ENCODE results near the gene PNPLA8. TPM values are rescaled to one million over a fixed set of nuclear protein-coding genes. Genes with fewer than 3 reads are reported as not detected.

PNPLA8 gene
- total and polyA plus RNA-seq, 2 donors (not counting 1 experiment from before 2014, with no cell fraction given) = 12.3 to 57.3 TPM

GRCh38 chr7:108427766-108428165, 98.2 kb downstream of the PNPLA8 start:
- peaks cover 27% of the 10 kb centered on the region for H3K27me3 Mint-ChIP-seq
- H3K27ac Mint-ChIP-seq = no peak overlapping the region
- intact Hi-C loops (cut with micrococcal nuclease) = no loop called here
- TF ChIP-seq EZH2 (IDR thresholded peaks at IDR 0.05; ENCODE audit: borderline replicate concordance, insufficient read depth, low read depth, low read length, poor library complexity, severe bottlenecking) (no peak), CTCF (IDR thresholded peaks at IDR 0.05) (no peak)
- H3K9me3 Mint-ChIP-seq (ENCODE audit: insufficient read depth) = no peaks in the 10 kb centered on the region
- H3K4me1 ChIP-seq (ENCODE audit: control insufficient read depth in 2 of 2, insufficient read depth in 2 of 2, low read length in 2 of 2) = peaks cover 0 to 4% of the 10 kb centered on the region in 2 donors
- no peaks in the 10 kb centered on the region for H4K20me1 ChIP-seq (ENCODE audit: control insufficient read depth, insufficient read depth, low read length, poor library complexity, severe bottlenecking)
- peaks cover 0 to 21% (median 16%) of the 10 kb centered on the region in 4 experiments for H3K27me3 ChIP-seq (replicated peaks in 1 of 4; ENCODE audit: control extremely low read depth in 1 of 4, control insufficient read depth in 3 of 4, insufficient read depth in 4 of 4, low read length in 3 of 4)
- WGBS (ENCODE audit: insufficient coverage) = no CpG with 5 or more reads among the region's 1 CpG
- H2AFZ ChIP-seq (ENCODE audit: insufficient read depth, low read depth, low read length, poor library complexity, severe bottlenecking) = no peak overlapping the region
- CTCF ChIA-PET = no interaction called here
- peaks cover 4% of the 10 kb centered on the region for H3K4me1 Mint-ChIP-seq
- H3K79me2 ChIP-seq (ENCODE audit: control insufficient read depth, insufficient read depth, low read length) = no peaks in the 10 kb centered on the region
- H3K27ac ChIP-seq (ENCODE audit: low read length in 2 of 2) = no peak overlapping the region
- H3K4me2 ChIP-seq (replicated peaks; ENCODE audit: low read depth, low read length, poor library complexity, severe bottlenecking) = no peak overlapping the region
- POLR2A ChIA-PET = no interaction called here
- no peak overlapping the region for H3K4me3 ChIP-seq (ENCODE audit: control extremely low read depth in 1 of 5, extremely low read depth in 1 of 5, insufficient read depth in 1 of 5, low read depth in 2 of 5, low read length in 4 of 5)
- DNase-seq (no peak), ATAC-seq (ENCODE audit: low read depth) (no peak)
- H3K36me3 ChIP-seq (replicated peaks in 1 of 2; ENCODE audit: control extremely low read depth in 1 of 2, control insufficient read depth in 1 of 2, extremely low read depth in 1 of 2, insufficient read depth in 2 of 2, low read length in 1 of 2) = no peaks in the 10 kb centered on the region
- no peaks in the 10 kb centered on the region for H3K9me3 ChIP-seq (ENCODE audit: control extremely low read depth in 1 of 3, control insufficient read depth in 2 of 3, insufficient read depth in 1 of 3, low read length in 2 of 3)
- no peak overlapping the region for H3K9ac ChIP-seq (ENCODE audit: low read length)
- H3K4me3 Mint-ChIP-seq = no peak overlapping the region

- CTCF ChIA-PET = no interaction called here
- no peak overlapping the region for H3K4me2 ChIP-seq (replicated peaks; ENCODE audit: low read depth, low read length, poor library complexity, severe bottlenecking)
- DNase-seq = no peak
- no peak overlapping the region for H3K9ac ChIP-seq (ENCODE audit: low read length)
- H3K4me1 ChIP-seq (ENCODE audit: control insufficient read depth in 2 of 2, insufficient read depth in 2 of 2, low read length in 2 of 2) = peaks cover 0 to 4% of the 10 kb centered on the region in 2 donors
- H3K79me2 ChIP-seq (ENCODE audit: control insufficient read depth, insufficient read depth, low read length) = no peaks in the 10 kb centered on the region
- H3K27me3 ChIP-seq (replicated peaks in 1 of 4; ENCODE audit: control extremely low read depth in 1 of 4, control insufficient read depth in 3 of 4, insufficient read depth in 4 of 4, low read length in 3 of 4) = peaks cover 0 to 26% (median 20%) of the 10 kb centered on the region in 4 experiments
- POLR2A ChIA-PET = no interaction called here
- Mint-ChIP-seq H3K9me3 (ENCODE audit: insufficient read depth) (no peaks in the 10 kb centered on the region), H3K4me1 (peaks cover 5% of the 10 kb centered on the region), H3K4me3 (no peak overlapping the region), H3K27ac (no peak overlapping the region), H3K27me3 (peaks cover 32% of the 10 kb centered on the region)
- WGBS (ENCODE audit: insufficient coverage) = 83% methylated on average over 1 of the region's 2 CpGs
- H3K4me3 ChIP-seq (ENCODE audit: control extremely low read depth in 1 of 5, extremely low read depth in 1 of 5, insufficient read depth in 1 of 5, low read depth in 2 of 5, low read length in 4 of 5) = no peak overlapping the region
- H3K27ac ChIP-seq (ENCODE audit: low read length in 2 of 2) = no peak overlapping the region
- ATAC-seq (ENCODE audit: low read depth) = no peak
- no peak overlapping the region for H2AFZ ChIP-seq (ENCODE audit: insufficient read depth, low read depth, low read length, poor library complexity, severe bottlenecking)
- no peaks in the 10 kb centered on the region for H3K36me3 ChIP-seq (replicated peaks in 1 of 2; ENCODE audit: control extremely low read depth in 1 of 2, control insufficient read depth in 1 of 2, extremely low read depth in 1 of 2, insufficient read depth in 2 of 2, low read length in 1 of 2)
- TF ChIP-seq CTCF (IDR thresholded peaks at IDR 0.05) = no peak
- TF ChIP-seq EZH2 (IDR thresholded peaks at IDR 0.05; ENCODE audit: borderline replicate concordance, insufficient read depth, low read depth, low read length, poor library complexity, severe bottlenecking) = no peak
- intact Hi-C loops (cut with micrococcal nuclease) = no loop called here
- no peaks in the 10 kb centered on the region for H4K20me1 ChIP-seq (ENCODE audit: control insufficient read depth, insufficient read depth, low read length, poor library complexity, severe bottlenecking)
- H3K9me3 ChIP-seq (ENCODE audit: control extremely low read depth in 1 of 3, control insufficient read depth in 2 of 3, insufficient read depth in 1 of 3, low read length in 2 of 3) = no peaks in the 10 kb centered on the region
Measured at GRCh38 chr7:108425714-108426275, 100.1 kb downstream of the PNPLA8 start.

Measured in B cell (primary cell).